GM23338 (cell line): Measurements from ENCODE around the gene SEC23A. TPM values are rescaled to one million over a fixed set of nuclear protein-coding genes. Genes with fewer than 3 reads are reported as not detected.

ENCODE experiments used
- ATAC-seq: fragments of 200-7000 bp; cut with Tn5 transposase; 3 replicates; pipeline ENCODE4 v1.9.1; 2020
- DNase-seq: peaks from one replicate; pipeline ENCODE4 v3.0.0-alpha.2; 2015; ENCODE audit warnings: low spot score
- H2AFZ ChIP-seq: fragments of 200-600 bp; sonication (generic); 2 replicates; pipeline ENCODE4 v1.8.0; 2016; ENCODE audit warnings: antibody characterized with exemption, mild to moderate bottlenecking, moderate library complexity
- H3F3A ChIP-seq: fragments of 200-600 bp; sonication (generic); replicated peaks from 2 replicates; pipeline ENCODE4 v1.8.0; 2017; ENCODE audit warnings: antibody characterized with exemption, mixed run types, low read depth
- H3K27ac ChIP-seq: fragments of 200-600 bp; sonication (generic); 2 replicates; pipeline ENCODE4 v1.6.1; 2016; ENCODE audit warnings: low read depth
- H3K27me3 ChIP-seq: fragments of 200-600 bp; sonication (generic); 2 replicates; pipeline ENCODE4 v1.8.0; 2016; ENCODE audit warnings: mild to moderate bottlenecking, mixed run types, moderate library complexity; ENCODE audit not compliant: insufficient read depth
- H3K36me3 ChIP-seq: fragments of 200-600 bp; sonication (generic); 2 replicates; pipeline ENCODE4 v1.8.0; 2016; ENCODE audit warnings: mild to moderate bottlenecking; ENCODE audit not compliant: insufficient read depth
- H3K4me1 ChIP-seq: fragments of 200-600 bp; sonication (generic); 2 replicates; pipeline ENCODE4 v1.8.0; 2016; ENCODE audit warnings: mild to moderate bottlenecking, moderate library complexity; ENCODE audit not compliant: insufficient read depth
- H3K4me2 ChIP-seq: fragments of 200-600 bp; sonication (generic); 2 replicates; pipeline ENCODE4 v1.7.1; 2017; ENCODE audit warnings: mixed run types
- H3K4me3 ChIP-seq: fragments of 200-600 bp; sonication (generic); 2 replicates; pipeline ENCODE4 v1.6.1; 2016; ENCODE audit warnings: mixed run types
- H3K79me2 ChIP-seq: fragments of 200-600 bp; sonication (generic); replicated peaks from 2 replicates; pipeline ENCODE4 v1.8.0; 2017; ENCODE audit warnings: mild to moderate bottlenecking; ENCODE audit not compliant: insufficient read depth
- H3K9me2 ChIP-seq: fragments of 200-600 bp; sonication (generic); 2 replicates; pipeline ENCODE4 v1.8.0; 2017; ENCODE audit not compliant: insufficient read depth
- H4K20me1 ChIP-seq: fragments of 200-600 bp; sonication (generic); replicated peaks from 2 replicates; pipeline ENCODE4 v1.8.0; 2017; ENCODE audit warnings: mild to moderate bottlenecking; ENCODE audit not compliant: insufficient read depth
- H3K27ac Mint-ChIP-seq: 2 replicates; pipeline ENCODE4 v1.8.0; 2020; ENCODE audit warnings: inconsistent platforms, mild to moderate bottlenecking, moderate library complexity, mixed read lengths
- H3K27me3 Mint-ChIP-seq: 3 replicates; pipeline ENCODE4 v1.8.0; 2022; ENCODE audit warnings: low read depth, mild to moderate bottlenecking, moderate library complexity, mixed read lengths, inconsistent platforms; ENCODE audit not compliant: insufficient read depth, poor library complexity
- H3K36me3 Mint-ChIP-seq: 3 replicates; pipeline ENCODE4 v1.8.0; 2021; ENCODE audit warnings: low read depth, mild to moderate bottlenecking, inconsistent platforms, moderate library complexity, mixed read lengths
- H3K4me1 Mint-ChIP-seq: 3 replicates; pipeline ENCODE4 v1.8.0; 2020; ENCODE audit warnings: mild to moderate bottlenecking, inconsistent platforms, mixed read lengths
- H3K4me3 Mint-ChIP-seq: 3 replicates; pipeline ENCODE4 v1.8.0; 2021; ENCODE audit warnings: moderate library complexity, mild to moderate bottlenecking, inconsistent platforms, mixed read lengths
- H3K9me3 Mint-ChIP-seq: 3 replicates; pipeline ENCODE4 v1.8.0; 2020; ENCODE audit warnings: moderate library complexity, mild to moderate bottlenecking, inconsistent platforms, mixed read lengths
- CREB1 ChIP-seq: fragments of 250-450 bp; sonication (Bioruptor Pico); IDR thresholded peaks from 2 replicates; pipeline ENCODE4 v1.5.0; 2020; ENCODE audit warnings: low read depth, mild to moderate bottlenecking, moderate library complexity
- CTCF ChIP-seq, 2 experiments: fragments of 200-600 bp in 1 of 2; sonication (generic) in 1 of 2; conservative IDR thresholded peaks; 2 replicates each; pipeline versions ENCODE4 v1.5.1 to v1.6.1; 2016 to 2017; ENCODE audit warnings: antibody characterized with exemption in 2 of 2, low read depth in 2 of 2, mild to moderate bottlenecking in 2 of 2, moderate library complexity in 1 of 2
- EZH2phosphoT487 ChIP-seq: fragments of 200-600 bp; sonication (generic); IDR thresholded peaks from one replicate; pipeline ENCODE4 v1.8.1; 2018; ENCODE audit warnings: antibody characterized with exemption; ENCODE audit not compliant: unreplicated experiment
- NANOG ChIP-seq: IDR thresholded peaks from 2 replicates; pipeline ENCODE4 v1.6.1; 2016; ENCODE audit warnings: antibody characterized with exemption, borderline replicate concordance
- REST ChIP-seq: IDR thresholded peaks from one replicate; pipeline ENCODE4 v1.6.1; 2018; ENCODE audit warnings: antibody characterized with exemption; ENCODE audit not compliant: unreplicated experiment
- STAT1 ChIP-seq: IDR thresholded peaks from one replicate; pipeline ENCODE4 v1.6.1; 2016; ENCODE audit warnings: antibody characterized with exemption; ENCODE audit not compliant: unreplicated experiment
- ZNF331 ChIP-seq: fragments of 250-450 bp; sonication (Bioruptor Pico); IDR thresholded peaks from 2 replicates; pipeline ENCODE4 v1.5.0; 2020; ENCODE audit warnings: low read depth, mild to moderate bottlenecking, moderate library complexity
- ZNF462 ChIP-seq: fragments of 250-450 bp; sonication (Bioruptor Pico); IDR thresholded peaks from 2 replicates; pipeline ENCODE4 v1.5.0; 2020; ENCODE audit warnings: mild to moderate bottlenecking, moderate library complexity
- polyA plus RNA-seq: library from polyadenylated mRNA; unstranded; fragments of >200 nt; fragmentation: Nextera tagmentation; extraction: Ambion mirVana; gene quantifications from 2 replicates; pipeline ENCODE4 v1.2.1, GENCODE V29; 2016
- total RNA-seq: library from RNA; depleted of rRNA; stranded (reverse); fragments of >200 nt; shearing (Covaris generic); gene quantifications from 2 replicates; pipeline ENCODE4 v1.2.3, GENCODE V29; 2014

The SEC23A gene
- total and polyA plus RNA-seq, 2 experiments from 2014 or later: 22.7 to 89.9 TPM

GRCh38 chr14:39015360-39015961 lies 87.6 kb downstream of the SEC23A start:
- Mint-ChIP-seq H3K27ac (no peak overlapping the region), H3K36me3 (peaks cover 10% of the 10 kb centered on the region; the same call in 2 of the 3 replicates), H3K9me3 (peaks cover 5% of the 10 kb centered on the region; the same call in 2 of the 3 replicates), H3K27me3 (peaks cover 6% of the 10 kb centered on the region), H3K4me1 (peaks cover 13% of the 10 kb centered on the region), H3K4me3 (no peak overlapping the region)
- H3K4me3 ChIP-seq: no peak overlapping the region
- ATAC-seq (no peak; the same call in 2 of the 3 replicates), DNase-seq (peak; percentile 75)
- H3K36me3 ChIP-seq: no peaks in the 10 kb centered on the region
- no peak overlapping the region for H3K4me2 ChIP-seq
- no peak overlapping the region for H2AFZ ChIP-seq
- no peak overlapping the region for H3K27ac ChIP-seq
- TF ChIP-seq ZNF331 (CRISPR knock-in tag): no peak
- peak; percentile 80 to 98 for TF ChIP-seq CTCF (conservative IDR thresholded peaks at IDR 0.05; ENCODE audit: low read depth in 2 of 2)
- H3K27me3 ChIP-seq: no peaks in the 10 kb centered on the region
- H3K79me2 ChIP-seq: no peaks in the 10 kb centered on the region
- no peaks in the 10 kb centered on the region for H3F3A ChIP-seq
- no peaks in the 10 kb centered on the region for H4K20me1 ChIP-seq
- H3K9me2 ChIP-seq: no peaks in the 10 kb centered on the region
- H3K4me1 ChIP-seq: peaks cover 13% of the 10 kb centered on the region

GRCh38 chr14:39014460-39014859 lies 88.6 kb downstream of the SEC23A start:
- Mint-ChIP-seq H3K27ac (no peak overlapping the region), H3K36me3 (peaks cover 10% of the 10 kb centered on the region; the same call in 2 of the 3 replicates), H3K4me1 (peaks cover 13% of the 10 kb centered on the region), H3K27me3 (peaks cover 6% of the 10 kb centered on the region), H3K9me3 (peaks cover 3% of the 10 kb centered on the region; the same call in 2 of the 3 replicates), H3K4me3 (no peak overlapping the region)
- Histone ChIP-seq H3K27me3 (no peaks in the 10 kb centered on the region), H3F3A (no peaks in the 10 kb centered on the region), H3K36me3 (no peaks in the 10 kb centered on the region), H3K27ac (no peak overlapping the region), H4K20me1 (no peaks in the 10 kb centered on the region), H3K4me2 (no peak overlapping the region), H3K9me2 (no peaks in the 10 kb centered on the region), H3K79me2 (no peaks in the 10 kb centered on the region), H2AFZ (no peak overlapping the region), H3K4me3 (no peak overlapping the region), H3K4me1 (peaks cover 13% of the 10 kb centered on the region)
- DNase-seq (no peak), ATAC-seq (no peak)
- TF ChIP-seq ZNF462 (no peak), ZNF331 (CRISPR knock-in tag) (no peak), NANOG (no peak), EZH2phosphoT487 (no peak), STAT1 (no peak), CREB1 (CRISPR knock-in tag) (no peak), REST (no peak)
